Thoracic aorta (tissue), 2 donors: Measurements from ENCODE around the gene DYNC2LI1. TPM values are rescaled to one million over a fixed set of nuclear protein-coding genes. Genes with fewer than 3 reads are reported as not detected.

ENCODE experiments used
- ATAC-seq: fragments of 150-250 bp; one replicate; pipeline ENCODE4 v1.8.0; 2017; ENCODE audit warnings: low read depth; ENCODE audit not compliant: insufficient number of reproducible peaks, low FRiP score
- DNase-seq: peaks from one replicate; pipeline ENCODE4 v3.0.0-alpha.2; 2020; ENCODE audit warnings: low spot score
- H3K27ac ChIP-seq, 2 donors: fragments of 200-600 bp; sonication (generic); 1 replicate in 1 of 2; 2 replicates in 1 of 2; pipeline ENCODE4 v1.5.1; 2016; ENCODE audit warnings: mild to moderate bottlenecking in 2 of 2, moderate library complexity in 2 of 2
- H3K27me3 ChIP-seq: fragments of 200-600 bp; sonication (generic); replicated peaks from 2 replicates; pipeline ENCODE4 v1.6.0; 2016; ENCODE audit warnings: mild to moderate bottlenecking; ENCODE audit not compliant: insufficient read depth
- H3K36me3 ChIP-seq: fragments of 200-600 bp; sonication (generic); one replicate; pipeline ENCODE4 v1.5.1; 2016
- H3K4me1 ChIP-seq, 2 donors: fragments of 200-600 bp; sonication (generic); 1 replicate in 1 of 2; 2 replicates in 1 of 2; pipeline versions ENCODE4 v1.5.1 to v1.6.0; 2016; ENCODE audit warnings: low read depth in 2 of 2, mild to moderate bottlenecking in 1 of 2; ENCODE audit not compliant: control insufficient read depth in 1 of 2
- H3K4me3 ChIP-seq: fragments of 200-600 bp; sonication (generic); 2 replicates; pipeline ENCODE4 v1.5.1; 2016; ENCODE audit warnings: mild to moderate bottlenecking
- H3K9me3 ChIP-seq: fragments of 200-600 bp; sonication (generic); 2 replicates; pipeline ENCODE4 v1.5.1; 2016
- CTCF ChIP-seq: fragments of 200-600 bp; sonication (generic); IDR thresholded peaks from one replicate; pipeline ENCODE4 v1.5.1; 2019; ENCODE audit warnings: antibody characterized with exemption
- total RNA-seq, 2 donors: library from RNA; depleted of rRNA; stranded (reverse); fragments of >200 nt; gene quantifications; one replicate each; pipeline versions ENCODE4 v1.1.0 to v1.2.3, GENCODE V29; 2016

The DYNC2LI1 gene
- total RNA-seq, 2 donors from 2014 or later: 32.9 to 41.6 TPM

- no peak for TF ChIP-seq CTCF
- ATAC-seq (no peak), DNase-seq (no peak)
- no peaks in the 10 kb centered on the region for H3K36me3 ChIP-seq
- no peak overlapping the region for H3K27ac ChIP-seq
- peaks cover 0 to 33% of the 10 kb centered on the region in 2 donors for H3K4me1 ChIP-seq
- no peaks in the 10 kb centered on the region for H3K27me3 ChIP-seq
- H3K9me3 ChIP-seq: no peaks in the 10 kb centered on the region
- no peak overlapping the region for H3K4me3 ChIP-seq
Observed at GRCh38 chr2:43751476-43751990, 22.3 kb upstream of the DYNC2LI1 start.

DNA sequence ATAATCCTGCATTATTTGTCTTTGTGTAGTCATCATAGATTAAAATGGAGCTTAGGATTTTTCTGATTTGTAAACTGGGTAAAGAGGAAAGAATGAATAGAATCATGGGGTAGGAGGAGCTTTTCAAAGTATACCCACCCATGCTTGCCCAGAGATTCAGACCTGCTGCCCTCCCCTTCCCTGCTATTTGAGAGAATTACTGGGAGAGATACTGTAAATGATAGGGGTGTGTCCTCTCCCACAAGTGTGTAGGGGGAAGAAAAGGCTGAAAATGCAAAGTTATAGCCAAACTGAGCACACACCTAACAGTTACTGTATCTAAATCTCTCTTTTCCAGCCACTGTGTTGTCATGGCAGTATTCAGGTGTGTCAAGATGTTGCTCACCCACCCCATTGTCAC lies 21.5 kb upstream of the DYNC2LI1 start:
- no peak for TF ChIP-seq CTCF
- no peak for ATAC-seq
- H3K4me1 ChIP-seq: peaks cover 0 to 25% of the 10 kb centered on the region in 2 donors

GRCh38 chr2:43754180-43754579 lies 19.7 kb upstream of the DYNC2LI1 start:
- no peak for TF ChIP-seq CTCF
- H3K4me1 ChIP-seq: peaks cover 6 to 18% of the 10 kb centered on the region in 2 donors
- no peaks in the 10 kb centered on the region for H3K27me3 ChIP-seq
- H3K36me3 ChIP-seq: no peaks in the 10 kb centered on the region
- ATAC-seq (no peak), DNase-seq (no peak)
- H3K9me3 ChIP-seq: no peaks in the 10 kb centered on the region
- no peak overlapping the region for H3K4me3 ChIP-seq
- H3K27ac ChIP-seq: no peak overlapping the region

More for the DNA sequence above, 21.5 kb upstream of the DYNC2LI1 start:
- Histone ChIP-seq H3K9me3 (no peaks in the 10 kb centered on the region), H3K36me3 (no peaks in the 10 kb centered on the region), H3K27ac (no peak overlapping the region), H3K4me3 (no peak overlapping the region), H3K27me3 (no peaks in the 10 kb centered on the region)
- DNase-seq: no peak

- H3K4me1 ChIP-seq: peaks cover 6 to 14% of the 10 kb centered on the region in 2 donors
- no peaks in the 10 kb centered on the region for H3K36me3 ChIP-seq
- no peaks in the 10 kb centered on the region for H3K9me3 ChIP-seq
- no peak for TF ChIP-seq CTCF
- H3K27ac ChIP-seq: peak overlapping the region; percentile 0 to 58
- DNase-seq (no peak), ATAC-seq (peak; percentile 30)
- H3K4me3 ChIP-seq: no peak overlapping the region
- H3K27me3 ChIP-seq: no peaks in the 10 kb centered on the region
Observed at GRCh38 chr2:43758739-43759138, 15.1 kb upstream of the DYNC2LI1 start.

DNA sequence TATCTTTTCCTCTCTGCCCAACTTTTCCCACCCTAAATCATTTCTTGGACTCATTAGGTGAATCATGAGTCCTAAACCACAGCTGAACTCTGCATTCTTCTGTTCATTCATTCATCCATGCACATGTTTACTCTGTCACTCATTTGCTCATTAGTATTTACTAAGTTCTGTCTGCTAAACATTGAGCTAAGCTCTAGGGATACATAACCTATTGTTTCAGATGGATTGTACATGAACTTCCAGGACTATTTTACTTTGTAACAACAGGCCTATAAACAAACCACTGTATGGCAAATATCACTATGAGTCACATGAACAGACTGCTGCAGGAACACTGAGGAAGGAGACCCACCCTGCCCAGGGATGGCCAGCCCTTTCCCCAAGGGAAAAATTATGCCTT lies 14.6 kb upstream of the DYNC2LI1 start:
- DNase-seq (no peak), ATAC-seq (no peak)
- H3K27ac ChIP-seq: peak overlapping the region in 1 of 2 donors; percentile 58
- TF ChIP-seq CTCF: no peak
- no peaks in the 10 kb centered on the region for H3K36me3 ChIP-seq
- no peaks in the 10 kb centered on the region for H3K27me3 ChIP-seq
- H3K4me1 ChIP-seq: peaks cover 10 to 16% of the 10 kb centered on the region in 2 donors
- H3K4me3 ChIP-seq: no peak overlapping the region
- H3K9me3 ChIP-seq: no peaks in the 10 kb centered on the region
